Right atrium auricular region (tissue), 2 donors: ENCODE measurements around the gene MINDY3. TPM values are rescaled to one million over a fixed set of nuclear protein-coding genes. Genes with fewer than 3 reads are reported as not detected.

ENCODE experiments used
- DNase-seq: peaks from one replicate; pipeline ENCODE4 v3.0.0-alpha.2; 2019; ENCODE audit warnings: low spot score
- H3K27ac ChIP-seq, 2 donors: fragments of 200-600 bp; sonication (generic); 1 replicate in 1 of 2; 2 replicates in 1 of 2; pipeline ENCODE4 v1.5.1; 2016 to 2019
- H3K27me3 ChIP-seq, 2 donors: fragments of 200-600 bp; sonication (generic); one replicate each; pipeline versions ENCODE4 v1.5.1 to v1.6.0; 2017 to 2019
- H3K36me3 ChIP-seq: fragments of 200-600 bp; sonication (generic); one replicate; pipeline ENCODE4 v1.5.1; 2016
- H3K4me1 ChIP-seq, 2 donors: fragments of 200-600 bp; sonication (generic); one replicate each; pipeline versions ENCODE4 v1.5.1 to v1.6.0; 2017 to 2019
- H3K4me3 ChIP-seq, 2 donors: fragments of 200-600 bp; sonication (generic); 1 replicate in 1 of 2; 2 replicates in 1 of 2; pipeline ENCODE4 v1.5.1; 2017 to 2019; ENCODE audit warnings: mild to moderate bottlenecking in 1 of 2, moderate library complexity in 1 of 2
- H3K9me3 ChIP-seq, 2 donors: fragments of 200-600 bp; sonication (generic); one replicate each; pipeline ENCODE4 v1.5.1; 2019
- total RNA-seq, 2 donors: library from RNA; depleted of rRNA; stranded (reverse); fragments of >200 nt; gene quantifications; one replicate each; pipeline ENCODE4 v1.1.0, GENCODE V29; 2016
- TF ChIP-seq, protein P1 (sequence below), 2 donors: fragments of 200-600 bp; sonication (generic); IDR thresholded peaks; one replicate each; pipeline ENCODE4 v1.5.1; 2019; ENCODE audit warnings: antibody characterized with exemption in 2 of 2

The MINDY3 gene
- total RNA-seq, 2 donors from 2014 or later = 15.1 to 15.3 TPM

- TF ChIP-seq, protein P1, sequence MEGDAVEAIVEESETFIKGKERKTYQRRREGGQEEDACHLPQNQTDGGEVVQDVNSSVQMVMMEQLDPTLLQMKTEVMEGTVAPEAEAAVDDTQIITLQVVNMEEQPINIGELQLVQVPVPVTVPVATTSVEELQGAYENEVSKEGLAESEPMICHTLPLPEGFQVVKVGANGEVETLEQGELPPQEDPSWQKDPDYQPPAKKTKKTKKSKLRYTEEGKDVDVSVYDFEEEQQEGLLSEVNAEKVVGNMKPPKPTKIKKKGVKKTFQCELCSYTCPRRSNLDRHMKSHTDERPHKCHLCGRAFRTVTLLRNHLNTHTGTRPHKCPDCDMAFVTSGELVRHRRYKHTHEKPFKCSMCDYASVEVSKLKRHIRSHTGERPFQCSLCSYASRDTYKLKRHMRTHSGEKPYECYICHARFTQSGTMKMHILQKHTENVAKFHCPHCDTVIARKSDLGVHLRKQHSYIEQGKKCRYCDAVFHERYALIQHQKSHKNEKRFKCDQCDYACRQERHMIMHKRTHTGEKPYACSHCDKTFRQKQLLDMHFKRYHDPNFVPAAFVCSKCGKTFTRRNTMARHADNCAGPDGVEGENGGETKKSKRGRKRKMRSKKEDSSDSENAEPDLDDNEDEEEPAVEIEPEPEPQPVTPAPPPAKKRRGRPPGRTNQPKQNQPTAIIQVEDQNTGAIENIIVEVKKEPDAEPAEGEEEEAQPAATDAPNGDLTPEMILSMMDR (IDR thresholded peaks at IDR 0.05) = no peak
- H3K4me3 ChIP-seq = no peak overlapping the region
- H3K36me3 ChIP-seq = peaks cover 5% of the 10 kb centered on the region
- DNase-seq = no peak
- H3K4me1 ChIP-seq = no peaks in the 10 kb centered on the region
- H3K27me3 ChIP-seq = no peaks in the 10 kb centered on the region
- no peak overlapping the region for H3K27ac ChIP-seq
- H3K9me3 ChIP-seq = peaks cover 0 to 12% of the 10 kb centered on the region in 2 donors
Observed at GRCh38 chr10:15804109-15804508, 56.2 kb downstream of the MINDY3 start.

GRCh38 chr10:15802375-15802949, 57.8 kb downstream of the MINDY3 start:
- H3K4me3 ChIP-seq = no peak overlapping the region
- DNase-seq = no peak
- H3K4me1 ChIP-seq = no peaks in the 10 kb centered on the region
- no peaks in the 10 kb centered on the region for H3K27me3 ChIP-seq
- peaks cover 5% of the 10 kb centered on the region for H3K36me3 ChIP-seq
- no peak overlapping the region for H3K27ac ChIP-seq
- peaks cover 0 to 12% of the 10 kb centered on the region in 2 donors for H3K9me3 ChIP-seq
- TF ChIP-seq, protein P1 (IDR thresholded peaks at IDR 0.05) = no peak

DNA sequence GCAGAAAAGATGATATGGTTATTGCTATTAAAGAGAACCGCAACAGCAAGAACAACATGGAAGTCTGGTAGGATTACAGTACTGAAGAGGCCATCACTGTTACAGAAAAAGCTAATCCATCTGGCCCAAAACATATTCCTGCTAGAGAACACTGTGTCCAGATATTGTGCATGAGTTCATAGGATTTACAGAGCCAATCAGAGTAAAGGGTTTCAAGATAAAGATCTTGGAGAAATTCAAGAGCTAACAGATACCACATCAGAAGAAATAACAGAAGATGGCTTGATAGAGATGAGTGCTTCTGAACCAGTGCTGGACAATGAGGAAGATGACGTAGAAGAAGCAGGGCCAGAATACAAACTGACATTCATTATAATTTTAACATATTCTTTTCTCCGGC, 58.7 kb downstream of the MINDY3 start:
- no peak for DNase-seq
- peaks cover 5% of the 10 kb centered on the region for H3K36me3 ChIP-seq

DNA sequence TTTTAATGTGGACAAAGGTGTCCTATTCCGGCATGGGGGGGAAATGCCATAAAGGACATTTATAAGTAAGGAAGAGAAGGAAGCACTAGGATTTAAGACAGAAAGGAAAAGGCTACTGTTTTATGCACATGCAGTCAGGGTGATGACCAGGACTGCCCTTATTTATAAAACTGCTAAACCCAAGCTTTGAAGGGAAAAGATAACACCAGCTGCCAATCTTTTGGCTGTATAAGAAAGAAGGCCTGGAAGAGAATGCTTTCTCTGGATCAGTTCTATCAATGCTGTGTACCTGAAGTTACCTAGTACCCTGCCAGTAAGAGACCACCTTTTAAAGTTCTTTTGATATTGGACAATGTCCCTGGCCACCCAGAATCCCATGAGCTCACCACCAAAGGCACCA, 59.2 kb downstream of the MINDY3 start:
- Histone ChIP-seq H3K9me3 (peaks cover 0 to 12% of the 10 kb centered on the region in 2 donors), H3K27ac (no peak overlapping the region), H3K4me1 (no peaks in the 10 kb centered on the region), H3K27me3 (no peaks in the 10 kb centered on the region), H3K36me3 (peaks cover 5% of the 10 kb centered on the region), H3K4me3 (no peak overlapping the region)
- TF ChIP-seq, protein P1 (IDR thresholded peaks at IDR 0.05) = no peak
- no peak for DNase-seq

More for the DNA sequence above, 58.7 kb downstream of the MINDY3 start:
- Histone ChIP-seq H3K4me3 (no peak overlapping the region), H3K27ac (no peak overlapping the region), H3K9me3 (peaks cover 0 to 12% of the 10 kb centered on the region in 2 donors), H3K4me1 (no peaks in the 10 kb centered on the region), H3K27me3 (no peaks in the 10 kb centered on the region)
- TF ChIP-seq, protein P1 (IDR thresholded peaks at IDR 0.05) = no peak

- H3K4me1 ChIP-seq = peaks cover 0 to 2% of the 10 kb centered on the region in 2 donors
- TF ChIP-seq, protein P1 (IDR thresholded peaks at IDR 0.05) = no peak
- no peak overlapping the region for H3K27ac ChIP-seq
- DNase-seq = no peak
- H3K27me3 ChIP-seq = no peaks in the 10 kb centered on the region
- peaks cover 0 to 12% of the 10 kb centered on the region in 2 donors for H3K9me3 ChIP-seq
- H3K4me3 ChIP-seq = no peak overlapping the region
- H3K36me3 ChIP-seq = peaks cover 9% of the 10 kb centered on the region
Observed at GRCh38 chr10:15797346-15797745, 63.0 kb downstream of the MINDY3 start.

DNA sequence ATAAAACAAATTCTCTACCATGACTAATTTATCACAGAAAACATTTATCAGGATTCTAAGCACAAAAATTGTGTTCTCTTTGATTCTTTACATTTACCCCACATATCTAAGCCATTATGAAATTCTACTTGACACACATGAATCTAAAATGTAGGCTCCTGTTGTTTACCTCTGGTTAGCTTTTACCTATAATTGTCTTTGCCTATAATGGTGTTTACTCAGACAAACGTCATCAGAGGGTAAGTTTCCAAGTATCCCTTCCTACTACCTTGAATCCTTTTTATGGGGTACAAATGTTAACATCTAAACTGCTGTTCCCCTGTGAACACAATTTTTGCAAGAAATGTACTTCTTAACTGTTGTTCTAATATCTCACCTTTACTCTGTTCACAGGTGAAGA, 63.5 kb downstream of the MINDY3 start:
- Histone ChIP-seq H3K4me1 (peaks cover 0 to 8% of the 10 kb centered on the region in 2 donors), H3K9me3 (peaks cover 0 to 12% of the 10 kb centered on the region in 2 donors), H3K27me3 (no peaks in the 10 kb centered on the region), H3K27ac (no peak overlapping the region), H3K4me3 (no peak overlapping the region), H3K36me3 (peaks cover 9% of the 10 kb centered on the region)
- no peak for DNase-seq
- TF ChIP-seq, protein P1 (IDR thresholded peaks at IDR 0.05) = no peak
